OCI-LY1 (cell line): ENCODE data around the gene PLEKHJ1.

Experiments
- H2AFZ ChIP-seq: fragments of 200-600 bp; sonication (generic), shearing (Covaris generic); 2 replicates; pipeline ENCODE4 v1.6.0; 2014; ENCODE audit warnings: antibody characterized with exemption, mild to moderate bottlenecking, low read length
- H3F3A ChIP-seq: fragments of 200-600 bp; sonication (generic), shearing (Covaris generic); 2 replicates; pipeline ENCODE4 v1.6.0; 2014; ENCODE audit warnings: mild to moderate bottlenecking, antibody characterized with exemption, low read length, moderate library complexity; ENCODE audit not compliant: insufficient read depth
- H3K27ac ChIP-seq: fragments of 200-600 bp; sonication (generic); 2 replicates; pipeline ENCODE4 v1.5.1; 2014; ENCODE audit warnings: low read length, mixed run types, mild to moderate bottlenecking, low read depth; ENCODE audit not compliant: poor library complexity, severe bottlenecking
- H3K27me3 ChIP-seq: fragments of 200-600 bp; sonication (generic); 2 replicates; pipeline ENCODE4 v1.6.0; 2014; ENCODE audit warnings: antibody characterized with exemption, mild to moderate bottlenecking, low read length, moderate library complexity; ENCODE audit not compliant: insufficient read depth
- H3K36me3 ChIP-seq: fragments of 200-600 bp; sonication (generic); 2 replicates; pipeline ENCODE4 v1.6.1; 2014; ENCODE audit warnings: mild to moderate bottlenecking, antibody characterized with exemption, low read length, moderate library complexity, mixed read lengths; ENCODE audit not compliant: insufficient read depth
- H3K4me1 ChIP-seq: fragments of 200-600 bp; sonication (generic); 2 replicates; pipeline ENCODE4 v1.5.1; 2014; ENCODE audit warnings: mild to moderate bottlenecking, low read length, moderate library complexity; ENCODE audit not compliant: insufficient read depth, severe bottlenecking
- H3K4me2 ChIP-seq: fragments of 200-600 bp; sonication (generic), shearing (Covaris generic); 2 replicates; pipeline ENCODE4 v1.6.1; 2014; ENCODE audit warnings: low read length
- H3K4me3 ChIP-seq: fragments of 200-600 bp; sonication (generic); 2 replicates; pipeline ENCODE4 v1.5.1; 2014; ENCODE audit warnings: low read length, low read depth, mild to moderate bottlenecking, mixed read lengths; ENCODE audit not compliant: poor library complexity, severe bottlenecking
- H3K79me2 ChIP-seq: fragments of 200-600 bp; shearing (Covaris generic); 2 replicates; pipeline ENCODE4 v1.6.1; 2016; ENCODE audit warnings: mixed run types, low read length, mixed read lengths; ENCODE audit not compliant: insufficient read depth
- H3K9ac ChIP-seq: fragments of 200-600 bp; sonication (generic), shearing (Covaris generic); 2 replicates; pipeline ENCODE4 v1.6.1; 2014; ENCODE audit warnings: mild to moderate bottlenecking, low read length, mixed read lengths
- H3K9me2 ChIP-seq: fragments of 200-600 bp; sonication (generic), shearing (Covaris generic); 2 replicates; pipeline ENCODE4 v1.6.1; 2014; ENCODE audit warnings: low read depth, mild to moderate bottlenecking, low read length, mixed read lengths
- H3K9me3 ChIP-seq: fragments of 200-600 bp; shearing (Covaris generic); 2 replicates; pipeline ENCODE4 v1.6.1; 2014; ENCODE audit warnings: low read length, mixed read lengths
- H4K20me1 ChIP-seq: fragments of 200-600 bp; sonication (generic), shearing (Covaris generic); 2 replicates; pipeline ENCODE4 v1.6.0; 2016; ENCODE audit warnings: mild to moderate bottlenecking, low read length; ENCODE audit not compliant: insufficient read depth
- CTCF ChIP-seq: fragments of 200-600 bp; sonication (generic), shearing (Covaris generic); IDR thresholded peaks from 2 replicates; pipeline ENCODE4 v1.5.1; 2017; ENCODE audit warnings: mild to moderate bottlenecking, antibody characterized with exemption, low read length, moderate library complexity, mixed read lengths
- EZH2 ChIP-seq: fragments of 200-600 bp; sonication (generic), shearing (Covaris generic); IDR thresholded peaks from 2 replicates; pipeline ENCODE4 v1.8.0; 2017; ENCODE audit warnings: borderline replicate concordance, mixed run types, mild to moderate bottlenecking, antibody characterized with exemption, low read length, moderate library complexity, mixed read lengths

Gene PLEKHJ1

DNA sequence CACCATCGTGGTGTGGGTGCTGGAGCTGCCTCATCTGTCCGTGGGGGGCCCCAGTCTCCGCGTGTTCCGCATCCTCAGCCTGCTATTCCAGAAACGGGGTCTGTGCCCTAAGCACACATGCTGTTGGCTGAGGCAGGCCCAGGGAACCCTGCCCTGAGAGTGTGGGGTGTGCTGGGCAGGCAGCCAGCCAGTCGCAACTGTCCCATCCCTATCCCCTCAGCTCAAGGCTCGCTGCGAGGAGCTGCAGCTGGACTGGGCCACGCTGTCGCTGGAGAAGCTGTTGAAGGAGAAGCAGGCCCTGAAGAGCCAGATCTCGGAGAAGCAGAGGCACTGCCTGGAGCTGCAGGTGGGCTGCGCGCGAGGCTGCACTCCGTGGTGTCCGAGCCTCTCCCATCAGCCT is 21.9 kb downstream of the PLEKHJ1 start:
- no peak for TF ChIP-seq CTCF
- no peak for TF ChIP-seq EZH2
- no peak overlapping the region for H3K27ac ChIP-seq
- no peaks in the 10 kb centered on the region for H4K20me1 ChIP-seq
- H3K9me3 ChIP-seq: no peaks in the 10 kb centered on the region
- no peaks in the 10 kb centered on the region for H3K27me3 ChIP-seq
- no peaks in the 10 kb centered on the region for H3K9me2 ChIP-seq
- H2AFZ ChIP-seq: no peak overlapping the region
- H3K36me3 ChIP-seq: peaks cover 46% of the 10 kb centered on the region
- no peaks in the 10 kb centered on the region for H3F3A ChIP-seq
- no peak overlapping the region for H3K4me3 ChIP-seq
- H3K9ac ChIP-seq: no peak overlapping the region
- no peaks in the 10 kb centered on the region for H3K79me2 ChIP-seq
- peaks cover 13% of the 10 kb centered on the region for H3K4me1 ChIP-seq
- no peak overlapping the region for H3K4me2 ChIP-seq

- no peaks in the 10 kb centered on the region for H4K20me1 ChIP-seq
- no peak overlapping the region for H3K4me2 ChIP-seq
- no peak overlapping the region for H2AFZ ChIP-seq
- peaks cover 13% of the 10 kb centered on the region for H3K4me1 ChIP-seq
- no peak overlapping the region for H3K4me3 ChIP-seq
- no peak overlapping the region for H3K27ac ChIP-seq
- no peaks in the 10 kb centered on the region for H3K9me2 ChIP-seq
- no peaks in the 10 kb centered on the region for H3K9me3 ChIP-seq
- H3K9ac ChIP-seq: no peak overlapping the region
- peaks cover 44% of the 10 kb centered on the region for H3K36me3 ChIP-seq
- H3F3A ChIP-seq: no peaks in the 10 kb centered on the region
- no peaks in the 10 kb centered on the region for H3K27me3 ChIP-seq
- no peak for TF ChIP-seq EZH2
- TF ChIP-seq CTCF: no peak
- no peaks in the 10 kb centered on the region for H3K79me2 ChIP-seq
Observed at GRCh38 chr19:2213799-2214198, 22.3 kb downstream of the PLEKHJ1 start.

DNA sequence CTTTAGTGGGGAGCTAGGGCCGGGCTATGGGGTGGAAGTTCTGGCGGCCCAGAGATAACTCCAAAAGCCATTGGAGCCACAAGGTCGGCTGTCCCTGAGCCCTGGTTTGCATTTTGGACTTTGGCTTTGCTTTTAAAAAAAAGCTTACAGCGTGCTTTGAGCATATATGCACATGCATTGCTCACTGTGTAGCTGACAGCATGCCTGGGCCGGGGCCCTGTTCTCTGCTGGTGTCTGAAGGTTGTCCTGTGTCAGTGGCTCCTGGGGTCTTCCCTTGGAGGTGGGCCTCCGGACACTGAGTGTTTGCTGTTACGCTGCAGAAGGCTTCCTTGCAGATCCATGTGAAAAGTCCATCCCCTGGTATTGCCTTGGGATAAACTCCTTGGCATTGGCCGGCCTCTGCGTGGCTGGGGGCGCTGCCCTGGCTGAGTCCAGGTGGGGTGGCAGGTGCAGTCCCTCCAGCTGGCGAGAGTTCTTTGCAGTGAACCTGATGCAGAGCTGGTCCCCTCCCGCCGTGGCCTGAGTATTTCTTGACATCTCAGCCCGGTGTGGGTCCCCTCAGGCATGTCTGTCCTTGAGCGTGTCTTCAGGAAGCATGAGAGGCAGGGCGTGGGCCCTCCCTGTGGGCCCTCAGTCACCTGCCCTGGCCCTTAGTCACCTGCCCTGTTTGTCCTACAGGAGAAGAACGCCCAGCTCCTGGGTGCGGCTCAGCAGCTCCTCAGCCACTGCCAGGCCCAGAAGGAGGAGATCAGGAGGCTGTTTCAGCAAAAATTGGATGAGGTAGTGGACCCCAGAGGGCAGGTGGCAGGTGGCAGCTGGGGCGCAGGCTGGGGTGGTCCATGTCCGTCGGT is 23.0 kb downstream of the PLEKHJ1 start:
- H3K4me1 ChIP-seq: peaks cover 16% of the 10 kb centered on the region
- no peaks in the 10 kb centered on the region for H3F3A ChIP-seq
- H3K79me2 ChIP-seq: no peaks in the 10 kb centered on the region
- no peaks in the 10 kb centered on the region for H3K9me3 ChIP-seq
- no peak overlapping the region for H3K4me3 ChIP-seq
- no peaks in the 10 kb centered on the region for H3K27me3 ChIP-seq
- H4K20me1 ChIP-seq: no peaks in the 10 kb centered on the region
- H3K9ac ChIP-seq: no peak overlapping the region
- TF ChIP-seq EZH2 (no peak), CTCF (no peak)
- no peak overlapping the region for H3K4me2 ChIP-seq
- H3K36me3 ChIP-seq: peaks cover 44% of the 10 kb centered on the region
- no peak overlapping the region for H3K27ac ChIP-seq
- no peak overlapping the region for H2AFZ ChIP-seq
- H3K9me2 ChIP-seq: no peaks in the 10 kb centered on the region
